GM12873 (cell line): ENCODE results near the gene SRPK2.

Experiments used
- CTCF ChIP-seq: IDR thresholded peaks from 2 replicates; pipeline ENCODE4 v1.5.1; 2012; ENCODE audit warnings: low read depth, mild to moderate bottlenecking, moderate library complexity, low read length, control low read depth; ENCODE audit not compliant: insufficient read depth; ENCODE audit errors: missing control alignments

Gene SRPK2

GRCh38 chr7:105096306-105096705 is 292.4 kb downstream of the SRPK2 start:
- no peak for TF ChIP-seq CTCF

GRCh38 chr7:105094966-105095365 is 293.8 kb downstream of the SRPK2 start:
- TF ChIP-seq CTCF: no peak

- no peak for TF ChIP-seq CTCF
These were observed 300.3 kb downstream of the SRPK2 start for GRCh38 chr7:105088456-105088855.

GRCh38 chr7:105087981-105088380 is 300.7 kb downstream of the SRPK2 start:
- TF ChIP-seq CTCF: no peak

- no peak for TF ChIP-seq CTCF
These were observed 301.9 kb downstream of the SRPK2 start for GRCh38 chr7:105086850-105087249.

- TF ChIP-seq CTCF: no peak
These were observed 304.1 kb downstream of the SRPK2 start for GRCh38 chr7:105084581-105084980.

- no peak for TF ChIP-seq CTCF
These were observed 309.4 kb downstream of the SRPK2 start for GRCh38 chr7:105079348-105079747.
